GM19468 (cell line): Measurements from ENCODE around the gene CTNND2.

ENCODE experiments used
- ATAC-seq: cut with Tn5 transposase; IDR thresholded peaks from one replicate; pipeline ENCODE4 v1.9.1; 2021; ENCODE audit warnings: mild to moderate bottlenecking, moderate library complexity, moderate number of reproducible peaks; ENCODE audit not compliant: unreplicated experiment; ENCODE audit errors: extremely low read depth

Gene CTNND2

GRCh38 chr5:11547140-11547539 is 357.1 kb downstream of the CTNND2 start:
- ATAC-seq = no peak

GRCh38 chr5:11540112-11540511 is 364.1 kb downstream of the CTNND2 start:
- ATAC-seq = no peak

GRCh38 chr5:11531811-11532555 is 372.3 kb downstream of the CTNND2 start:
- ATAC-seq = no peak

GRCh38 chr5:11528720-11529119 is 375.5 kb downstream of the CTNND2 start:
- ATAC-seq = no peak

- ATAC-seq = no peak
Measured at GRCh38 chr5:11527652-11528349, 376.4 kb downstream of the CTNND2 start.

- ATAC-seq = no peak
Measured at GRCh38 chr5:11525020-11525419, 379.2 kb downstream of the CTNND2 start.

GRCh38 chr5:11524188-11524587 is 380.1 kb downstream of the CTNND2 start:
- ATAC-seq = no peak

- ATAC-seq = no peak
Measured at GRCh38 chr5:11522796-11523195, 381.4 kb downstream of the CTNND2 start.

- no peak for ATAC-seq
Measured at GRCh38 chr5:11520241-11520930, 383.9 kb downstream of the CTNND2 start.

- no peak for ATAC-seq
Measured at GRCh38 chr5:11519236-11519635, 385.0 kb downstream of the CTNND2 start.

- no peak for ATAC-seq
Measured at GRCh38 chr5:11518676-11519075, 385.6 kb downstream of the CTNND2 start.

- no peak for ATAC-seq
Measured at GRCh38 chr5:11514705-11515432, 389.4 kb downstream of the CTNND2 start.

- no peak for ATAC-seq
Measured at GRCh38 chr5:11511878-11512277, 392.4 kb downstream of the CTNND2 start.

- no peak for ATAC-seq
Measured at GRCh38 chr5:11510889-11511288, 393.4 kb downstream of the CTNND2 start.

GRCh38 chr5:11509793-11510192 is 394.5 kb downstream of the CTNND2 start:
- ATAC-seq = no peak

- ATAC-seq = no peak
Measured at GRCh38 chr5:11507156-11507910, 396.9 kb downstream of the CTNND2 start.

GRCh38 chr5:11504886-11505193 is 399.4 kb downstream of the CTNND2 start:
- ATAC-seq = no peak

GRCh38 chr5:11504065-11504885 is 400.0 kb downstream of the CTNND2 start:
- ATAC-seq = no peak

- no peak for ATAC-seq
Measured at GRCh38 chr5:11502783-11503182, 401.5 kb downstream of the CTNND2 start.
